Measurements from ENCODE around the gene RIPK4. TPM values are rescaled to one million over a fixed set of nuclear protein-coding genes. Genes with fewer than 3 reads are reported as not detected.

The RIPK4 gene
- total and polyA plus RNA-seq, 3 experiments from 2014 or later = 0.18 TPM; not detected in 2

DNA sequence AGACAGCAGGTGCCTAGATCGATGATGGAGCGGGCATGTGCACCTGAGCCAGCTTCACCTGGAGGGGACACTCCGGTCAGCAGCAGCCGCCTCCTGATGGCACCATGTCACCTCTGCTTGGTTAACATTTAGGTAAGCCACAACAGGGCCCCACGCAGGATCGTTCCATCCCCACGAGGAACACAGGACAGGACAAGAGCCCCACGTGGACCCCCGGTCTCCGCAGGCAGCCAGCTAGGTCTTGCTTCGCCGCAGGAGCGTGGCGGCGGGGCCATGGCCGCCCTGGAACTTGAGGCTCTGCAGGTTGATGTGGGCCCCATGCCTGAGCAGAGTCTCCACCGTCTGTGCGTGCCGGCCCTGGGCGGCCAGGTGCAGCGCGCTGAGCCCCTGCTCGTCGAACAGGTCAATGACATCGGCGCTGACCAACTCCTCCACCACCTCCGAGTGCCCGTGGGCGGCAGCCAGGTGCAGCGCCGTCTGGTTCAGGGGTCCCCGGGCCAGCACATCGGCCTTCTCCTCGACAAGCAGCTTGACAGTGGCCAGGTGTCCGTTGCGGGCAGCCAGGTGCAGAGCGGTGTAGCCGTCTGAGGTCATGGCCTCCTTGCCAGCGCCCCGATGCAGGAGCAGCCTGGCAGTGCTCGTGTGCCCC, 26.1 kb downstream of the RIPK4 start:
- DNase-seq = no peak
- no peak overlapping the region for H3K4me3 Mint-ChIP-seq
- POLR2A ChIA-PET = no interaction called here
- no peaks in the 10 kb centered on the region for H3K36me3 Mint-ChIP-seq
- CTCF ChIA-PET = no interaction called here
- Histone ChIP-seq H3K4me3 (ENCODE audit: low read length) (no peak overlapping the region), H3K36me3 (ENCODE audit: insufficient read depth, low read length) (no peaks in the 10 kb centered on the region), H3K27ac (ENCODE audit: low read depth, low read length) (no peak overlapping the region), H3K4me1 (ENCODE audit: insufficient read depth, low read length) (no peaks in the 10 kb centered on the region), H3K27me3 (ENCODE audit: insufficient read depth, low read length, poor library complexity, severe bottlenecking) (peaks cover 2% of the 10 kb centered on the region), H3K9me3 (ENCODE audit: low read length) (no peaks in the 10 kb centered on the region)
- no peaks in the 10 kb centered on the region for H3K4me1 Mint-ChIP-seq
- H3K27ac Mint-ChIP-seq = no peak overlapping the region
- peaks cover 4 to 26% of the 10 kb centered on the region in 2 donors for H3K27me3 Mint-ChIP-seq
- peaks cover 0 to under 1% (median 0%) of the 10 kb centered on the region in 5 donors for H3K9me3 Mint-ChIP-seq

DNA sequence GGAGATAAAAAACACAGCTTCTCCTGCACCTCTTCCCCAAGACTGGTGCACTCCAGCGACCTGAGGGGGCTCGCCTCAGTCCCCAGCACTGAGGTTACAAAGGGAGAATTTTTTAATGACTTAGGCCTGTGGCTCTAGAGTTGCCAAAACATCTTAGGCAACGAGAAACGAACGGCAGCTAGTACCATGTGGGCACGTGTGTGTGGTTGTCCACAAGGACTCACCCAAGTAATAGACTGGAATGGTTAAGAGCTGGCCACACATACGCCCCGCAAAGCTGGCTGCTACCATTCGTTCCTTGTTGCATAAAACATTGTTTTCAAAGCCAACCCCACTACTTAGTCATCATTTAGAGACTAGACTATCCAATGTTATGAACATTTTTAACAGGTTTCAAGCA, 26.9 kb downstream of the RIPK4 start:
- ChIA-PET CTCF (no interaction called here), POLR2A (no interaction called here)
- no peak overlapping the region for H3K27ac ChIP-seq (ENCODE audit: low read depth, low read length)
- no peaks in the 10 kb centered on the region for H3K36me3 ChIP-seq (ENCODE audit: insufficient read depth, low read length)
- no peaks in the 10 kb centered on the region for H3K36me3 Mint-ChIP-seq
- H3K4me3 ChIP-seq (ENCODE audit: low read length) = no peak overlapping the region
- H3K9me3 Mint-ChIP-seq = peaks cover 0 to 4% (median 0%) of the 10 kb centered on the region in 5 donors
- no peaks in the 10 kb centered on the region for H3K4me1 Mint-ChIP-seq
- H3K4me3 Mint-ChIP-seq = no peak overlapping the region
- peaks cover 4 to 30% of the 10 kb centered on the region in 2 donors for H3K27me3 Mint-ChIP-seq
- H3K4me1 ChIP-seq (ENCODE audit: insufficient read depth, low read length) = no peaks in the 10 kb centered on the region
- peaks cover 2% of the 10 kb centered on the region for H3K27me3 ChIP-seq (ENCODE audit: insufficient read depth, low read length, poor library complexity, severe bottlenecking)
- no peak for DNase-seq
- H3K9me3 ChIP-seq (ENCODE audit: low read length) = no peaks in the 10 kb centered on the region
- H3K27ac Mint-ChIP-seq = no peak overlapping the region

DNA sequence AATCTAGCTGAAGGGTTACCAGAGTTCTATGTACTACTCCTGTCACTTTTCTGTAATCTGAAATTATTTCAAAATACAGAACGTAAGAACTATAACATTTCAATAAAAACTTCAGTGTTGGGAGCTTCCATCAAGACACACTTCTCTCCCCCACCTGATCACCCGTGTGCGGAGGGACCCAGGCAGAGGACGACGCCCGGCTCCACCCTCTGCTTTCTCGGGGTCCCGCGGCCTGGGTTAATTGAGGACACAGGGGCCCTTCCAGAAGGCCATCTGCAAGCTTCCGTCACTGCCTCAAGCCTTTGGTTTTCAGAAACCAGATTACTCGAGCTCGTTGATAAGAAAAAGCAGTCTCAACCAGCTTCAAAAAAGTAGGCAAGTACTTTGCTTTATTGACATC, 27.8 kb downstream of the RIPK4 start:
- no peak overlapping the region for H3K4me3 Mint-ChIP-seq
- Histone ChIP-seq H3K4me3 (ENCODE audit: low read length) (no peak overlapping the region), H3K4me1 (ENCODE audit: insufficient read depth, low read length) (no peaks in the 10 kb centered on the region), H3K27me3 (ENCODE audit: insufficient read depth, low read length, poor library complexity, severe bottlenecking) (peaks cover 2% of the 10 kb centered on the region), H3K9me3 (ENCODE audit: low read length) (no peaks in the 10 kb centered on the region), H3K36me3 (ENCODE audit: insufficient read depth, low read length) (no peaks in the 10 kb centered on the region), H3K27ac (ENCODE audit: low read depth, low read length) (no peak overlapping the region)
- CTCF ChIA-PET = no interaction called here
- H3K9me3 Mint-ChIP-seq = peaks cover 0 to 7% (median under 1%) of the 10 kb centered on the region in 5 donors
- POLR2A ChIA-PET = no interaction called here
- no peak overlapping the region for H3K27ac Mint-ChIP-seq
- DNase-seq = no peak
- no peaks in the 10 kb centered on the region for H3K36me3 Mint-ChIP-seq
- H3K4me1 Mint-ChIP-seq = no peaks in the 10 kb centered on the region
- H3K27me3 Mint-ChIP-seq = peaks cover 9 to 31% of the 10 kb centered on the region in 2 donors

DNA sequence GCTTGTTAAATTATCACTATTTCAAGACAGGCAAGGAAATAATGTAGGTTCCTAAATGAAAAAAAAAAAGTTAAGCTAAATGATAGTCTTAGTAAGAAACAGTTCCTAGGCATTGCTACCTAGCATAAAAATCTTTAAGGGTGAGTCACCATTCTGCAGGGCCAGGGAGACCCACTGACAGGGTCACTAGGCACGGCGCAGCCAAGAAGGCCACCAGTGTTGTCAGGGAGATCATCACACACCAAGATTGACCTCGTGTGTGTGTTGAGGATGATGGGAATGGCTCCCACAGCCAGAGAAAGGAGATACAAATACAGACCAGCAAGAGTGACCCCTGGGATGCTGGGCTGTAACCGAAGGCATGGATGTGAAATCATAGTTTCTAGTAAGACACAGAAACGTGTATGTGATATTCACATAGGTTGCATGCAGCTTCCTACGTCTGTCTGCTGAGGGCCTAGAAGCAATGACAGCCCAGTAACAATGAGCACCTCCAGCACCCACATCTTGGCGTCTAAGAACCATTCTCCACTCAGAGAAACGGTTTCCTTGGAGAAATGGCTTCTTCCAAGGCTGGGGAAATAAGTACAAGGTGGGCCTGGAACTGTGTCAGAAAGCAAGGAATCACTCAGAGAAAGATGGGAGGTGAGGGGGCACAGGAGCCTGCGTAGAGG, 29.1 kb downstream of the RIPK4 start:
- no peaks in the 10 kb centered on the region for H3K36me3 ChIP-seq (ENCODE audit: insufficient read depth, low read length)
- H3K4me1 ChIP-seq (ENCODE audit: insufficient read depth, low read length) = no peaks in the 10 kb centered on the region
- no peak for DNase-seq
- Mint-ChIP-seq H3K27ac (no peak overlapping the region), H3K9me3 (peaks cover 2 to 11% (median 6%) of the 10 kb centered on the region in 5 donors), H3K4me3 (no peak overlapping the region), H3K36me3 (peaks cover 0 to 6% (median 0%) of the 10 kb centered on the region in 3 donors), H3K4me1 (no peaks in the 10 kb centered on the region), H3K27me3 (peaks cover 9 to 33% of the 10 kb centered on the region in 2 donors)
- ChIA-PET POLR2A (no interaction called here), CTCF (no interaction called here)
- no peak overlapping the region for H3K4me3 ChIP-seq (ENCODE audit: low read length)
- H3K27ac ChIP-seq (ENCODE audit: low read depth, low read length) = no peak overlapping the region
- peaks cover 2% of the 10 kb centered on the region for H3K27me3 ChIP-seq (ENCODE audit: insufficient read depth, low read length, poor library complexity, severe bottlenecking)
- no peaks in the 10 kb centered on the region for H3K9me3 ChIP-seq (ENCODE audit: low read length)

DNA sequence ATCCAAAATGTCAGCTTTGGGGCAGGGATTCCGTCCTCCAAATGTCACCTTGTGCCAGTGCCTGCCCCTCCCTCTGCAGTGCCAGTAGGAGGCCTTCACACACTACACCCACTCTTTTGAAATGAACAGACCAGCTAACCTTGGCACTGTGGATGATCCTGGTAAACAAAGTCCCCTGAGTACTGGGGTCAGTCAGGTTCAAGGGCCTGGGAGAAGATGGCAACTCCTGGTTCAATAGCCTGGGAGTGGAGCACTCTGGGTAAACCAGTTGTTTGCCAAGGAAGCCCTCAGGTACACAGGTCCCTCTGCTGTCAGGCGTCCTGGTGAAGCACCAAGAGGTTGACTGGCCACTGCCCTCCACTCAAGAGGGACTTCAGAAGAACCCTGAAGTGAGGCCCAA, 30.4 kb downstream of the RIPK4 start:
- ChIA-PET CTCF (no interaction called here), POLR2A (no interaction called here)
- no peak overlapping the region for H3K4me3 Mint-ChIP-seq
- Histone ChIP-seq H3K27ac (ENCODE audit: low read depth, low read length) (no peak overlapping the region), H3K9me3 (ENCODE audit: low read length) (no peaks in the 10 kb centered on the region), H3K4me1 (ENCODE audit: insufficient read depth, low read length) (no peaks in the 10 kb centered on the region), H3K4me3 (ENCODE audit: low read length) (no peak overlapping the region), H3K27me3 (ENCODE audit: insufficient read depth, low read length, poor library complexity, severe bottlenecking) (peaks cover 2% of the 10 kb centered on the region), H3K36me3 (ENCODE audit: insufficient read depth, low read length) (no peaks in the 10 kb centered on the region)
- H3K4me1 Mint-ChIP-seq = no peaks in the 10 kb centered on the region
- H3K27me3 Mint-ChIP-seq = peaks cover 9 to 31% of the 10 kb centered on the region in 2 donors
- H3K9me3 Mint-ChIP-seq = peaks cover 8 to 23% (median 17%) of the 10 kb centered on the region in 5 donors
- H3K36me3 Mint-ChIP-seq = peaks cover 0 to 7% (median 0%) of the 10 kb centered on the region in 3 donors
- no peak overlapping the region for H3K27ac Mint-ChIP-seq
- no peak for DNase-seq

DNA sequence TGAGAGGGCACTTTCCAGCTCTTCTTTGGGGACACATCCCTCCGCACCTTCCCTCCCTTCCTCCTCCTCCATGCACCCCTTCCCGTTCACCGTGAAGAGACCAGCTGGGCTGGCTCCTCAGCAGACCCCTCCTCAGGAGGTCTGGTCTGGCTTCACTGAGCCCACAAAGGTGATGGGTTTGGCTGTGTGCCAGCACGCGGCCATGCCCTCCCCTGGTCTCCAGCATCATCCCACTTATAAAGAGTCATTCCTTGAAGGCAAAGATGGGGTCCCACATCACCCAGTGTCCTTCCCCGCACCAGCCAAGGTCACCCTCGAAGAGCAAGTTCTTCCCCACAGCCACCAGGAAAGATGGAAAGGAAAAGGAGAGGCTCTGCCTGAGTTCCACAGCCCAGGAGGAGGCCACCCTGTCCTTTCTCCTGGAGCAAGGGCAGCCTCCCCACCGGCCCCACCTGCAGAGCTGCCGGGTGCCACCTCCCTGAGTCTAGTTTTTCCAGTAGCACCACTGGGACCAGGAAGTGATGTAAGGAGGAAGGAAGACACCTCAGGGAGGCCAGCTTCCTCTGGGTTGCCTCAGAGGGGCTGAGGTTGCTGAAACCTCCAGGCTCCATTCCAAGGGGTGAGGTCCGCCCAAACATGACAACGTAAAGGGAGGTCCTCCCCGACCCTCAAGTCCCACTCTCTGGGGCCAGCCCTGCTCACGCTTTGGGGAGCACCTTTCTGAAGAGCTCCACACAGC, 32.7 kb downstream of the RIPK4 start:
- H3K9me3 Mint-ChIP-seq = peaks cover 13 to 28% (median 21%) of the 10 kb centered on the region in 5 donors
- Histone ChIP-seq H3K9me3 (ENCODE audit: low read length) (no peaks in the 10 kb centered on the region), H3K4me1 (ENCODE audit: insufficient read depth, low read length) (no peaks in the 10 kb centered on the region), H3K36me3 (ENCODE audit: insufficient read depth, low read length) (no peaks in the 10 kb centered on the region), H3K27ac (ENCODE audit: low read depth, low read length) (no peak overlapping the region), H3K27me3 (ENCODE audit: insufficient read depth, low read length, poor library complexity, severe bottlenecking) (peaks cover 6% of the 10 kb centered on the region), H3K4me3 (ENCODE audit: low read length) (no peak overlapping the region)
- H3K4me1 Mint-ChIP-seq = no peaks in the 10 kb centered on the region
- peaks cover 9 to 45% of the 10 kb centered on the region in 2 donors for H3K27me3 Mint-ChIP-seq
- H3K36me3 Mint-ChIP-seq = peaks cover 0 to 7% (median 0%) of the 10 kb centered on the region in 3 donors
- no peak overlapping the region for H3K4me3 Mint-ChIP-seq
- no peak for DNase-seq
- CTCF ChIA-PET = no interaction called here
- POLR2A ChIA-PET = no interaction called here
- H3K27ac Mint-ChIP-seq = no peak overlapping the region

DNA sequence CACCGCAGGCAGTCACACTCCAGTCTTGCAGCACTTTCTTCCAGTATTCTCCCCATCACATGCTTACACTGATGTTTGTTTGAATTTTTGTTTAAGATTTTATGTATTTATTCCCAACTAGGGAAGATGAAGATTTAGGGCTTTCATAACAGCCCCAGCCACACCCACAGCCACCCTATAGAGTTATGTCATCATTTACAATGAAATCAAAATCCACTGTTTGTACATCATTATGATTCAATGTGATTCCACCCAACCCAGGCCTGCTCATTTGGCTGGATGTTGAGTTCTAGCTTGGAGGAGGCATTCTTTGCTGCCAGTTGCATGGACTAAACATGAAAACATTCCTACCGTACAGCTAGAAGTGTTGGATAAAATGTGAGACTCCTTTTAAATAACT, 35.8 kb downstream of the RIPK4 start:
- ChIA-PET CTCF (no interaction called here), POLR2A (no interaction called here)
- H3K9me3 ChIP-seq (ENCODE audit: low read length) = no peaks in the 10 kb centered on the region
- H3K4me1 ChIP-seq (ENCODE audit: insufficient read depth, low read length) = no peaks in the 10 kb centered on the region
- peaks cover 4% of the 10 kb centered on the region for H3K27me3 ChIP-seq (ENCODE audit: insufficient read depth, low read length, poor library complexity, severe bottlenecking)
- no peak overlapping the region for H3K4me3 ChIP-seq (ENCODE audit: low read length)
- no peak for DNase-seq
- Mint-ChIP-seq H3K27me3 (peaks cover 14 to 50% of the 10 kb centered on the region in 2 donors), H3K9me3 (peaks cover 13 to 28% (median 21%) of the 10 kb centered on the region in 5 donors), H3K4me1 (no peaks in the 10 kb centered on the region), H3K36me3 (peaks cover 0 to 7% (median 0%) of the 10 kb centered on the region in 3 donors), H3K4me3 (no peak overlapping the region), H3K27ac (no peak overlapping the region)
- H3K27ac ChIP-seq (ENCODE audit: low read depth, low read length) = no peak overlapping the region
- H3K36me3 ChIP-seq (ENCODE audit: insufficient read depth, low read length) = no peaks in the 10 kb centered on the region

DNA sequence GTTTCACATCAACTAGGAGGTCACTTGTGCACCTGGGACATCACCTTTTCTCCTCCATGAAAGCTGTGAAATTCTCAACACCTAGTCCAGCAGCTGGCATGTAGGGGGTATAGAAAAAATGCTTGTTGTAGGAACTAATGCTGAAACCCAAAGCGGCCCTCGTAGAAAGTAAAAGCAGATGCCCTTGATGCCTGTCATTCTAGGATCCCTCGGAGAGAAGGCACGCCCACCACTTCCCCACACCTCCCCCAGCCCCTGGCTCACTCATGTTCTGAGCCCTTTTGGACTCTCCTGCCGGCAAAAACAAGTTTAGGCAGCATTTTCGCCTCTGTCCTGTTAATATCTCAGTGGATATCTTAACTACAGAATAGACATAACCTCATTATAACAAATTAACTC, 36.5 kb downstream of the RIPK4 start:
- ChIA-PET CTCF (no interaction called here), POLR2A (no interaction called here)
- Mint-ChIP-seq H3K4me1 (peaks cover 0 to 5% (median 0%) of the 10 kb centered on the region in 3 donors), H3K36me3 (peaks cover 0 to 7% (median 0%) of the 10 kb centered on the region in 3 donors), H3K4me3 (no peak overlapping the region), H3K9me3 (peaks cover 13 to 28% (median 20%) of the 10 kb centered on the region in 5 donors), H3K27ac (no peak overlapping the region), H3K27me3 (peaks cover 15 to 50% of the 10 kb centered on the region in 2 donors)
- Histone ChIP-seq H3K4me1 (ENCODE audit: insufficient read depth, low read length) (no peaks in the 10 kb centered on the region), H3K9me3 (ENCODE audit: low read length) (no peaks in the 10 kb centered on the region), H3K27me3 (ENCODE audit: insufficient read depth, low read length, poor library complexity, severe bottlenecking) (peaks cover 4% of the 10 kb centered on the region), H3K4me3 (ENCODE audit: low read length) (no peak overlapping the region), H3K27ac (ENCODE audit: low read depth, low read length) (no peak overlapping the region), H3K36me3 (ENCODE audit: insufficient read depth, low read length) (no peaks in the 10 kb centered on the region)
- DNase-seq = no peak

Data from CD8-positive, alpha-beta memory T cell (primary cell).